Sigmoid colon (tissue), 7 donors: ENCODE data around the gene ROBO1. TPM values are rescaled to one million over a fixed set of nuclear protein-coding genes. Genes with fewer than 3 reads are reported as not detected.

Experiments
- DNase-seq: peaks from one replicate; pipeline ENCODE4 v3.0.0-alpha.2; 2019
- H3K27ac ChIP-seq, 4 donors: fragments of 200-600 bp; sonication (generic); one replicate each; pipeline ENCODE4 v1.5.1; 2016 to 2019; ENCODE audit warnings: mild to moderate bottlenecking in 1 of 4
- H3K27me3 ChIP-seq, 3 donors: fragments of 200-600 bp; sonication (generic); one replicate each; pipeline ENCODE4 v1.5.1; 2019; ENCODE audit warnings: mild to moderate bottlenecking in 1 of 3
- H3K36me3 ChIP-seq, 4 donors: fragments of 200-600 bp; sonication (generic); one replicate each; pipeline ENCODE4 v1.5.1; 2016 to 2019
- H3K4me1 ChIP-seq, 4 donors: fragments of 200-600 bp; sonication (generic); one replicate each; pipeline ENCODE4 v1.5.1; 2017 to 2019
- H3K4me3 ChIP-seq, 4 donors: fragments of 200-600 bp; sonication (generic); one replicate each; pipeline ENCODE4 v1.5.1; 2017 to 2019; ENCODE audit warnings: mild to moderate bottlenecking in 2 of 4, moderate library complexity in 1 of 4
- H3K9me3 ChIP-seq, 4 donors: fragments of 200-600 bp in 3 of 4; sonication (generic) in 3 of 4; one replicate each; pipeline versions ENCODE4 v1.5.1 to v1.6.1; 2013 to 2019
- EP300 ChIP-seq, 4 donors: sonication (generic); formaldehyde crosslinking; IDR thresholded peaks; one replicate each; pipeline ENCODE4 v1.6.1; 2017; ENCODE audit warnings: antibody characterized with exemption in 4 of 4
- POLR2A ChIP-seq, 2 donors: fragments of 450-650 bp; IDR thresholded peaks; one replicate each; pipeline ENCODE4 v1.6.1; 2016; ENCODE audit warnings: antibody characterized with exemption in 2 of 2, mild to moderate bottlenecking in 2 of 2, moderate library complexity in 2 of 2
- POLR2AphosphoS5 ChIP-seq, 4 donors: sonication (generic); formaldehyde crosslinking; IDR thresholded peaks; one replicate each; pipeline ENCODE4 v1.6.1; 2017; ENCODE audit warnings: antibody characterized with exemption in 4 of 4
- WGBS, 2 donors: extraction: QIAGEN DNeasy Blood & Tissue Kit; methylation state at CpG; one replicate each; pipeline ENCODE4 v1.1.7; 2013; 5-methylcytosine and 5-hydroxymethylcytosine counted together
- intact Hi-C: fragments of 100-400 bp; cut with DNase I; formaldehyde crosslinking; loops from one replicate; pipeline ENCODE4 v1.15.1; 2023
- polyA plus RNA-seq, 3 donors: library from polyadenylated mRNA; stranded (reverse); fragments of 200-250 nt; gene quantifications; one replicate each; pipeline ENCODE4 v1.2.3, GENCODE V29; 2013
- total RNA-seq, 4 donors: library from RNA; depleted of rRNA; stranded (reverse); fragments of >200 nt; gene quantifications; one replicate each; pipeline ENCODE4 v1.1.0, GENCODE V29; 2016
- TF ChIP-seq, protein P1 (sequence below), 4 experiments: fragments of 450-650 bp in 3 of 4; fragments of 200-600 bp in 1 of 4; IDR thresholded peaks; one replicate each; pipeline ENCODE4 v1.5.1; 2016 to 2019; ENCODE audit warnings: antibody characterized with exemption in 4 of 4, mild to moderate bottlenecking in 3 of 4, moderate library complexity in 2 of 4
- donor health status: healthy with polysubstance abuse.
- donor health status: Bipolar disorder and iron deficiency.
- donor health status: healthy.

Gene ROBO1
- total and polyA plus RNA-seq, 7 donors = 0.69 to 45.7 (median 32.4) TPM

DNA sequence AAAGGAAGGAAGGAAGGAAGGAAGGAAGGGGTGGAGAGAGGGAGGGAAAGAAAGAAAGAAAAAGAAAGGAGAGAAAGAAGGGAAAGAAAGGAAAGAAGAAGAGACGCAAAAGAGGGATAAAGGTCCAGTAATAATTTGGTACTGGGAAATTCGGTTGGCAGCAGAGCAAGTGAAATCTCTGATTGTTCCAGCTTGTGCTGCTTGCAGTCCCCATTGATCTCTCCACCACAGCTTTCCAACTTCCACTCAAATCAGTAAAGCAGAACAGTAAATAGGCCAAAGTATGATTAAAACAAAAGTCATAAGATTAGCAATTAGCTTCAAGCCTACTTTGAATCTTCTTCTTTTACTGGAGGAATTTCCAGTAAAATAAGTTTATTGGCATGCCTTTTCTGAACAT, 357.2 kb downstream of the ROBO1 start:
- 79 to 80% methylated on average over 2 of the region's 2 CpGs for WGBS, 2 donors
- no peak for TF ChIP-seq EP300 (IDR thresholded peaks at IDR 0.05)
- TF ChIP-seq, protein P1, sequence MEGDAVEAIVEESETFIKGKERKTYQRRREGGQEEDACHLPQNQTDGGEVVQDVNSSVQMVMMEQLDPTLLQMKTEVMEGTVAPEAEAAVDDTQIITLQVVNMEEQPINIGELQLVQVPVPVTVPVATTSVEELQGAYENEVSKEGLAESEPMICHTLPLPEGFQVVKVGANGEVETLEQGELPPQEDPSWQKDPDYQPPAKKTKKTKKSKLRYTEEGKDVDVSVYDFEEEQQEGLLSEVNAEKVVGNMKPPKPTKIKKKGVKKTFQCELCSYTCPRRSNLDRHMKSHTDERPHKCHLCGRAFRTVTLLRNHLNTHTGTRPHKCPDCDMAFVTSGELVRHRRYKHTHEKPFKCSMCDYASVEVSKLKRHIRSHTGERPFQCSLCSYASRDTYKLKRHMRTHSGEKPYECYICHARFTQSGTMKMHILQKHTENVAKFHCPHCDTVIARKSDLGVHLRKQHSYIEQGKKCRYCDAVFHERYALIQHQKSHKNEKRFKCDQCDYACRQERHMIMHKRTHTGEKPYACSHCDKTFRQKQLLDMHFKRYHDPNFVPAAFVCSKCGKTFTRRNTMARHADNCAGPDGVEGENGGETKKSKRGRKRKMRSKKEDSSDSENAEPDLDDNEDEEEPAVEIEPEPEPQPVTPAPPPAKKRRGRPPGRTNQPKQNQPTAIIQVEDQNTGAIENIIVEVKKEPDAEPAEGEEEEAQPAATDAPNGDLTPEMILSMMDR (IDR thresholded peaks at IDR 0.05) = no peak
- TF ChIP-seq POLR2A (IDR thresholded peaks at IDR 0.05) = no peak
- no peak for TF ChIP-seq POLR2AphosphoS5 (IDR thresholded peaks at IDR 0.05)
- H3K36me3 ChIP-seq = no peaks in the 10 kb centered on the region
- H3K27ac ChIP-seq = no peak overlapping the region
- no peak for DNase-seq
- peaks cover 0 to 15% (median 7%) of the 10 kb centered on the region in 4 donors for H3K4me1 ChIP-seq
- no peaks in the 10 kb centered on the region for H3K27me3 ChIP-seq
- H3K9me3 ChIP-seq = no peaks in the 10 kb centered on the region
- no peak overlapping the region for H3K4me3 ChIP-seq
- intact Hi-C loops = no loop called here

DNA sequence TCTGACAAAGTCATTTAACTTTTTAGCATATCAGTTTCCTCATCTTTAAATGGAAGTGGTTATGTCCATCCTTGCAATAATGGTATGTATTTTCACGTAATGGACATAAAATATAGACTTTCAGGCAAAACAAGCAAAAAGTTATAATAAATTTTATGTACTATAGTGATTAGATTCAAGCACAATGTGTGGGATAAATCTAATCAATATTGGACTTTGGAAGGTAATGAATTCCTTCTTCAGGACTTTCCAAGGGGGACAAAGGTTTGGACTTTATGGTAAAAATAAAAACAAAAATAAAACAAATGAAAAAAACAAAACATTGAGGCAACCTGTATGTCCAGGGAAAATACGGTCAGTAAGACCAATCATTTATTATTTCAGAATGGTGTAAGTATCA, 357.7 kb downstream of the ROBO1 start:
- no peak for DNase-seq
- TF ChIP-seq, protein P1 (IDR thresholded peaks at IDR 0.05) = no peak
- TF ChIP-seq EP300 (IDR thresholded peaks at IDR 0.05) (no peak), POLR2AphosphoS5 (IDR thresholded peaks at IDR 0.05) (no peak), POLR2A (IDR thresholded peaks at IDR 0.05) (no peak)
- Histone ChIP-seq H3K4me1 (peaks cover 0 to 14% (median 6%) of the 10 kb centered on the region in 4 donors), H3K9me3 (no peaks in the 10 kb centered on the region), H3K36me3 (no peaks in the 10 kb centered on the region), H3K4me3 (no peak overlapping the region), H3K27me3 (no peaks in the 10 kb centered on the region), H3K27ac (no peak overlapping the region)
- 51 to 59% methylated on average over 2 of the region's 2 CpGs for WGBS, 2 donors
- intact Hi-C loops = no loop called here

DNA sequence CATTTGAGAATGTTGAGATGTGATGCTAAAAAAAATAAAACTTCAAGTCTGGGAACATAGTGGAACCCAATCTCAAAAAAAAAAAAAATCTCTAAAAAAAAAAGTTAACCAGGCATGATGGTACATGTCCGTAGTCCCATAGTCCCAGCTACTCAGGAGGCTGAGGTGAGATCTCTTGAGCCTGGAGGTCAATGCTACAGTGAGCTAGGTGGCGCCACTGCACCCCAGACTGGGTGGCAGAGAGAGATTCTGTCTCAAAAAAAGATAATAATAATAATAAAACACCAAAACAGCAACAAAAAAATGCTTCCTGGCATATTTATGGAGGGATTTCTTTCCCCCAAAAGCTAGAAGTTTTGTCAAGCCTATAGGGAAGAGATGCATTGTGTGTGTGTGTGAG, 361.6 kb downstream of the ROBO1 start:
- H3K4me1 ChIP-seq = no peaks in the 10 kb centered on the region
- intact Hi-C loops = no loop called here
- H3K27me3 ChIP-seq = no peaks in the 10 kb centered on the region
- no peak for DNase-seq
- H3K4me3 ChIP-seq = no peak overlapping the region
- TF ChIP-seq, protein P1 (IDR thresholded peaks at IDR 0.05) = no peak
- TF ChIP-seq POLR2AphosphoS5 (IDR thresholded peaks at IDR 0.05) = no peak
- TF ChIP-seq POLR2A (IDR thresholded peaks at IDR 0.05) = no peak
- TF ChIP-seq EP300 (IDR thresholded peaks at IDR 0.05) = no peak
- H3K36me3 ChIP-seq = no peaks in the 10 kb centered on the region
- no peaks in the 10 kb centered on the region for H3K9me3 ChIP-seq
- no peak overlapping the region for H3K27ac ChIP-seq
- WGBS, 2 donors = 64 to 75% methylated on average over 2 of the region's 2 CpGs

DNA sequence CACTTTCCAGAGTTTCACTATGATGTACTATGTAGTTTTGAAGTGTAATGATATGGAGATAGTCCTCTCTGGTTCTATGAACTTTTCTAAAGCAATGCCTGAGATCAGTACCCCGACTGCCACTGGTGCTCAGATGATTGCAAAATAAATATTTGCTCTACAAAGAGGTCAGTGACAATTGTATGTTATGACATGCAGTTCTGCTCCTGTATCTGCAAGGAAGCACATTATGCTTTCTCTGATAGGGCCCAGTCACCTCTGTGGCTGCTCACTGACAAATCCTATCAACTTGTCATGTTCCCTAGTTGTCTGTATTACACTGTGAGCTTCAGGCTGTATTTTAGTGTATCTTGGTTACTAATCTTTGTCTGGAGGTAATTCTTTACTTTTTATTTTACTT, 362.6 kb downstream of the ROBO1 start:
- Histone ChIP-seq H3K27me3 (no peaks in the 10 kb centered on the region), H3K4me3 (no peak overlapping the region), H3K9me3 (no peaks in the 10 kb centered on the region), H3K4me1 (no peaks in the 10 kb centered on the region), H3K27ac (no peak overlapping the region), H3K36me3 (no peaks in the 10 kb centered on the region)
- DNase-seq = no peak
- 8 to 48% methylated on average over 1 of the region's 1 CpG for WGBS, 2 donors
- TF ChIP-seq, protein P1 (IDR thresholded peaks at IDR 0.05) = no peak
- TF ChIP-seq POLR2A (IDR thresholded peaks at IDR 0.05) (no peak), POLR2AphosphoS5 (IDR thresholded peaks at IDR 0.05) (no peak)
- intact Hi-C loops = no loop called here

DNA sequence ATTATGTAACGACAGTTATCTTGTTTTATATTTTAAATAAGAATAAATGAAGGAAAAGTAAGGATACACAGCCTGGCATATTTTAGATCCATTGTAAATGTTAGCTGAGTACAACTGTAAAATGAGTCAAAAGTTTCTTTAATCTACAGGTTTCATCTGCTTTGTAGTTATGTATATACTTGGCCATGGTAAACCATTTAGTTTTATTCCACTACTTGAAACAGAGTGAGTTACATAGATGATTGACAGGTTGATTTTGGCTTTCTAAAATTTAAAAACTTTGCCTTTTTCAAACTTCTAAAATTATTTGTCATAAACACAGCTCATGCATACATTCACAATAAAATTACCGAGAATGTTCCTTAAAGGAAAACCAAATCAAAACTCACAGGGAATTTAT, 371.2 kb downstream of the ROBO1 start:
- no peak for TF ChIP-seq POLR2A (IDR thresholded peaks at IDR 0.05)
- TF ChIP-seq, protein P1 (IDR thresholded peaks at IDR 0.05) = no peak
- TF ChIP-seq EP300 (IDR thresholded peaks at IDR 0.05) = no peak
- no peak for TF ChIP-seq POLR2AphosphoS5 (IDR thresholded peaks at IDR 0.05)
- no peaks in the 10 kb centered on the region for H3K36me3 ChIP-seq

More for the DNA sequence above, 371.2 kb downstream of the ROBO1 start:
- no peaks in the 10 kb centered on the region for H3K27me3 ChIP-seq
- H3K4me1 ChIP-seq = no peaks in the 10 kb centered on the region
- no peak for DNase-seq
- H3K4me3 ChIP-seq = no peak overlapping the region
- intact Hi-C loops = no loop called here
- WGBS, 2 donors = 79 to 81% methylated on average over 2 of the region's 2 CpGs
- no peak overlapping the region for H3K27ac ChIP-seq
- H3K9me3 ChIP-seq = no peaks in the 10 kb centered on the region
